ENCODE data around the gene PSKH1. TPM values are rescaled to one million over a fixed set of nuclear protein-coding genes. Genes with fewer than 3 reads are reported as not detected.

Gene PSKH1
- total and polyA plus RNA-seq, 9 of the 15 experiments (the other 6 are each of a cell fraction or from before 2014, with no cell fraction given), result 0.96 to 20.9 (median 9.4) TPM

- H3K4me1 ChIP-seq (replicated peaks in 1 of 2; ENCODE audit: control insufficient read depth in 2 of 2, insufficient read depth in 2 of 2, low read length in 2 of 2), result peaks cover 7 to 49% of the 10 kb centered on the region in 2 experiments; a peak in 3 of 5 replicates
- H3K9me3 ChIP-seq (replicated peaks; ENCODE audit: control insufficient read depth, insufficient read depth, low read depth, low read length), result no peaks in the 10 kb centered on the region; the same call in 1 of the 2 replicates
- in situ Hi-C loops (cut with MboI), result no loop called here
- no peak for TF ChIP-seq XRCC3 (IDR thresholded peaks at IDR 0.05)
- no peak for TF ChIP-seq TARDBP (IDR thresholded peaks at IDR 0.05)
- no peak for TF ChIP-seq PHF20 (IDR thresholded peaks at IDR 0.05; ENCODE audit: partially characterized antibody)
- no peak for TF ChIP-seq FOXA1 (IDR thresholded peaks at IDR 0.05; ENCODE audit: borderline replicate concordance)
- TF ChIP-seq HMBOX1 (IDR thresholded peaks at IDR 0.05), result no peak
- no peak for TF ChIP-seq ARID1B (IDR thresholded peaks at IDR 0.05)
- TF ChIP-seq, protein P1, sequence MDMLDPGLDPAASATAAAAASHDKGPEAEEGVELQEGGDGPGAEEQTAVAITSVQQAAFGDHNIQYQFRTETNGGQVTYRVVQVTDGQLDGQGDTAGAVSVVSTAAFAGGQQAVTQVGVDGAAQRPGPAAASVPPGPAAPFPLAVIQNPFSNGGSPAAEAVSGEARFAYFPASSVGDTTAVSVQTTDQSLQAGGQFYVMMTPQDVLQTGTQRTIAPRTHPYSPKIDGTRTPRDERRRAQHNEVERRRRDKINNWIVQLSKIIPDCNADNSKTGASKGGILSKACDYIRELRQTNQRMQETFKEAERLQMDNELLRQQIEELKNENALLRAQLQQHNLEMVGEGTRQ (CRISPR knock-in tag; IDR thresholded peaks at IDR 0.05), result no peak
- TF ChIP-seq KDM1A (IDR thresholded peaks at IDR 0.05), result no peak
- no peak for TF ChIP-seq BCL6 (CRISPR knock-in tag; IDR thresholded peaks at IDR 0.05)
- TF ChIP-seq U2AF2 (optimal IDR thresholded peaks at IDR 0.05; ENCODE audit: low read depth, low read length), result no peak
- no peak for TF ChIP-seq CHD1 (IDR thresholded peaks at IDR 0.05; ENCODE audit: low read length)
- no peak for ATAC-seq
- no peaks in the 10 kb centered on the region for H3K27me3 ChIP-seq (ENCODE audit: control insufficient read depth in 2 of 2, insufficient read depth in 2 of 2, low read length in 2 of 2)
- no peak for DNase-seq (ENCODE audit: extremely low read depth in 1 of 4, low spot score in 3 of 4)
- H3K36me3 ChIP-seq (ENCODE audit: control insufficient read depth, insufficient read depth, low read length), result peaks cover 90% of the 10 kb centered on the region; the same call in 2 of the 3 replicates
- no peak overlapping the region for H3K4me3 ChIP-seq
- no TSS peak for BruUV-seq (replicated peaks)
- FAIRE-seq, result no peak
- intact Hi-C loops (cut with micrococcal nuclease), result no loop called here
- no peak overlapping the region for H2AFZ ChIP-seq (ENCODE audit: low read depth, low read length)
- H3K9ac ChIP-seq (ENCODE audit: insufficient read depth in 1 of 2, low read depth in 2 of 2, low read length in 2 of 2), result peak overlapping the region in 1 of 2 experiments; percentile 14; a peak in 2 of 4 replicates
- H3K79me2 ChIP-seq (ENCODE audit: control insufficient read depth, insufficient read depth, low read length), result no peaks in the 10 kb centered on the region
- CTCF ChIA-PET (ENCODE audit: low intra/inter-chr PET ratio), result no interaction called here
- H3K4me2 ChIP-seq (ENCODE audit: insufficient read depth, low read length), result no peak overlapping the region
- WGBS (ENCODE audit: insufficient coverage, low coverage, missing lambda C conversion rate), result 95% methylated on average over 12 of the region's 15 CpGs
- peaks cover 10% of the 10 kb centered on the region; the same call in 1 of the 2 replicates for H4K20me1 ChIP-seq (replicated peaks; ENCODE audit: control insufficient read depth, insufficient read depth, low read length)
- H3K9me1 ChIP-seq (ENCODE audit: control insufficient read depth, insufficient read depth, low read length), result no peaks in the 10 kb centered on the region
- POLR2A ChIA-PET, result interaction anchor here (0.6 to 1.2 kb wide), 3 partner anchors 36 to 285 kb away, joined by 3 to 5 read pairs (median 3); no protein-coding TSS in a partner anchor
- H3K27ac ChIP-seq (ENCODE audit: extremely low read depth, low read depth, low read length), result no peak overlapping the region
Measured at GRCh38 chr16:67948015-67948414, 55.0 kb downstream of the PSKH1 start.
